Neuronal stem cell (in vitro differentiated cells): Measurements from ENCODE around the gene ZGRF1.

Source experiments
- DNase-seq: peaks from one replicate; pipeline ENCODE4 v3.0.0-alpha.2; 2013; ENCODE audit warnings: low spot score
- H2AFZ ChIP-seq: one replicate; pipeline ENCODE4 v1.6.1; 2013; ENCODE audit warnings: mild to moderate bottlenecking, low read length, inconsistent platforms
- H2AK5ac ChIP-seq: 2 replicates; pipeline ENCODE4 v1.6.1; 2013; ENCODE audit warnings: low read depth, mild to moderate bottlenecking, inconsistent platforms, low read length, moderate library complexity, mixed read lengths
- H2BK120ac ChIP-seq: 2 replicates; pipeline ENCODE4 v1.6.1; 2013; ENCODE audit warnings: low read depth, mild to moderate bottlenecking, inconsistent platforms, low read length, moderate library complexity, mixed read lengths
- H2BK12ac ChIP-seq: one replicate; pipeline ENCODE4 v1.6.1; 2013; ENCODE audit warnings: low read length, inconsistent platforms
- H2BK15ac ChIP-seq: 2 replicates; pipeline ENCODE4 v1.6.1; 2013; ENCODE audit warnings: mild to moderate bottlenecking, low read length, inconsistent platforms, mixed read lengths
- H2BK5ac ChIP-seq: one replicate; pipeline ENCODE4 v1.6.1; 2013; ENCODE audit warnings: inconsistent platforms, mild to moderate bottlenecking, low read length, moderate library complexity
- H3K14ac ChIP-seq: one replicate; pipeline ENCODE4 v1.6.1; 2013; ENCODE audit warnings: low read length, inconsistent platforms
- H3K18ac ChIP-seq: 2 replicates; pipeline ENCODE4 v1.6.1; 2013; ENCODE audit warnings: low read length, inconsistent platforms
- H3K23ac ChIP-seq: 2 replicates; pipeline ENCODE4 v1.6.1; 2013; ENCODE audit warnings: low read depth, mild to moderate bottlenecking, mixed read lengths, low read length, inconsistent platforms; ENCODE audit not compliant: poor library complexity
- H3K27ac ChIP-seq: replicated peaks from 3 replicates; pipeline ENCODE4 v1.5.1; 2013; ENCODE audit warnings: low read length, inconsistent platforms
- H3K27me3 ChIP-seq, 3 experiments: 2 replicates each; pipeline ENCODE4 v1.6.1; 2013; ENCODE audit warnings: low read length in 3 of 3, mild to moderate bottlenecking in 2 of 3, inconsistent platforms in 1 of 3, low read depth in 1 of 3, mixed read lengths in 1 of 3, moderate library complexity in 1 of 3; ENCODE audit not compliant: control insufficient read depth in 3 of 3, insufficient read depth in 3 of 3
- H3K36me3 ChIP-seq, 2 donors: replicated peaks in 1 of 2; 2 replicates each; pipeline ENCODE4 v1.6.1; 2013; ENCODE audit warnings: low read length in 2 of 2; ENCODE audit not compliant: control insufficient read depth in 2 of 2, insufficient read depth in 2 of 2
- H3K4ac ChIP-seq: 2 replicates; pipeline ENCODE4 v1.6.1; 2013; ENCODE audit warnings: inconsistent platforms, mild to moderate bottlenecking, low read length, moderate library complexity
- H3K4me1 ChIP-seq, 2 donors: 1 replicate in 1 of 2; 2 replicates in 1 of 2; pipeline ENCODE4 v1.6.1; 2013; ENCODE audit warnings: low read length in 2 of 2, low read depth in 1 of 2; ENCODE audit not compliant: control insufficient read depth in 2 of 2, insufficient read depth in 1 of 2
- H3K4me2 ChIP-seq: one replicate; pipeline ENCODE4 v1.6.1; 2013; ENCODE audit warnings: mild to moderate bottlenecking, low read length, inconsistent platforms; ENCODE audit not compliant: insufficient read depth, poor library complexity, severe bottlenecking
- H3K4me3 ChIP-seq, 2 donors: 2 replicates each; pipeline ENCODE4 v1.5.1; 2013; ENCODE audit warnings: low read length in 2 of 2, mild to moderate bottlenecking in 2 of 2, inconsistent platforms in 1 of 2, moderate library complexity in 1 of 2
- H3K79me1 ChIP-seq: one replicate; pipeline ENCODE4 v1.6.1; 2013; ENCODE audit warnings: low read depth, mild to moderate bottlenecking, inconsistent platforms, low read length, moderate library complexity
- H3K9ac ChIP-seq: one replicate; pipeline ENCODE4 v1.6.1; 2013; ENCODE audit warnings: mild to moderate bottlenecking, low read depth, low read length, inconsistent platforms; ENCODE audit not compliant: poor library complexity
- H3K9me3 ChIP-seq, 2 donors: replicated peaks in 1 of 2; 2 replicates each; pipeline versions ENCODE3 to v1.6.1; 2013; ENCODE audit warnings: low read length in 2 of 2, mild to moderate bottlenecking in 2 of 2, inconsistent platforms in 1 of 2, low read depth in 1 of 2, mixed read lengths in 1 of 2, moderate library complexity in 1 of 2; ENCODE audit not compliant: control insufficient read depth in 2 of 2, insufficient read depth in 1 of 2
- H4K8ac ChIP-seq: one replicate; pipeline ENCODE4 v1.6.1; 2013; ENCODE audit warnings: low read depth, mild to moderate bottlenecking, inconsistent platforms, low read length, moderate library complexity
- H4K91ac ChIP-seq: one replicate; pipeline ENCODE4 v1.6.1; 2013; ENCODE audit warnings: low read length, low read depth, mild to moderate bottlenecking, inconsistent platforms; ENCODE audit not compliant: poor library complexity
- WGBS, 2 donors: extraction: QIAGEN DNeasy Blood & Tissue Kit; methylation state at CpG; one replicate each; pipeline ENCODE4 v1.1.7; 2013; ENCODE audit warnings: missing lambda C conversion rate in 2 of 2, mixed read lengths in 1 of 2; ENCODE audit not compliant: insufficient read length in 2 of 2, insufficient replicate concordance in 1 of 2; ENCODE audit errors: extremely low coverage in 2 of 2; 5-methylcytosine and 5-hydroxymethylcytosine counted together

ZGRF1 gene

DNA sequence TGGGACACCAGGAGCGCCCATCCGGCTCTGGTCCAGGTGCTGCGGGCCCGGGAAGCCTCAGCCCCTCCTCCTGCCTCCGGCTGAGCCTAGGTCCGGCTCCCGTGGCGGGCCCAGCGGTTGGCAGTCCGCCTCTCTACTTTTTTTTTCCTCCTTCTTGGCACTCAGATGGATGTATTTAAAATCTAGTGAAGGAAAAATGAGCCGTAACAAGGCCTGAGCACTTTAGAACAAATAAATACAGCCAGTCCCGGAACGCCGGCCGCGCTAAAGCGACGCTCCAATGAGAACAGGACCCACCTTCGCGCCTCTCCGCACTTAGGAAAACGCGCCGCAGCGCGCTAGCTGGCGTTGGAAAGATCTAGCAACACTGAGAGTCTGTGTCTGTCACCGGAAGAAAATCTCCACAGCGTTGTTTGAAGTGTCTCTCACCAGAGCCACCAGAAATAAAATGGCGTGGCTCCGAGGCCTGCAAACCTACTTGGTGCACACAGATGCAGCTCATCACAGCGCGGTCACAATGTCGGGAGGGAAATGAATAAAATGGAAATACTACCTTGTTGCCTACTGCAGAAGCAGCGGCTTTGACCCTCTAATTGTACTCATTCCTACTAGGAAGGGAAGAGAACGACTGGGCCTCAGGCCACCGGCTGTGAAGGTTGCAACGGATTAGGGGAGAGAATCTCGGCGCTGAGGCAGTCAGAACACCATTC, 125.5 kb downstream of the ZGRF1 start:
- H3K27me3 ChIP-seq: peaks cover 28 to 94% (median 72%) of the 10 kb centered on the region in 3 experiments
- peak overlapping the region; percentile 75 for H2BK12ac ChIP-seq
- H3K36me3 ChIP-seq: no peaks in the 10 kb centered on the region
- peak overlapping the region in 1 of 2 donors; percentile 10 for H3K4me3 ChIP-seq
- no peak overlapping the region for H3K27ac ChIP-seq
- no peak overlapping the region for H3K4ac ChIP-seq
- no peak overlapping the region for H3K23ac ChIP-seq
- WGBS, 2 donors: no CpG with 5 or more reads among the region's 40 CpGs
- H3K9ac ChIP-seq: no peak overlapping the region
- no peak overlapping the region for H2BK5ac ChIP-seq
- no peak overlapping the region for H4K8ac ChIP-seq
- H3K79me1 ChIP-seq: no peaks in the 10 kb centered on the region
- H3K18ac ChIP-seq: peak overlapping the region; percentile 85
- H2AFZ ChIP-seq: peak overlapping the region; percentile 64
- H3K4me1 ChIP-seq: peaks cover 33 to 35% of the 10 kb centered on the region in 2 donors
- peak overlapping the region; percentile 70 for H2AK5ac ChIP-seq
- H2BK15ac ChIP-seq: peak overlapping the region; percentile 54
- H3K14ac ChIP-seq: no peak overlapping the region
- no peak overlapping the region for H2BK120ac ChIP-seq
- DNase-seq: peak; percentile 48
- H4K91ac ChIP-seq: no peak overlapping the region
- H3K9me3 ChIP-seq: peaks cover 0 to 9% of the 10 kb centered on the region in 2 donors
- H3K4me2 ChIP-seq: peak overlapping the region; percentile 93

DNA sequence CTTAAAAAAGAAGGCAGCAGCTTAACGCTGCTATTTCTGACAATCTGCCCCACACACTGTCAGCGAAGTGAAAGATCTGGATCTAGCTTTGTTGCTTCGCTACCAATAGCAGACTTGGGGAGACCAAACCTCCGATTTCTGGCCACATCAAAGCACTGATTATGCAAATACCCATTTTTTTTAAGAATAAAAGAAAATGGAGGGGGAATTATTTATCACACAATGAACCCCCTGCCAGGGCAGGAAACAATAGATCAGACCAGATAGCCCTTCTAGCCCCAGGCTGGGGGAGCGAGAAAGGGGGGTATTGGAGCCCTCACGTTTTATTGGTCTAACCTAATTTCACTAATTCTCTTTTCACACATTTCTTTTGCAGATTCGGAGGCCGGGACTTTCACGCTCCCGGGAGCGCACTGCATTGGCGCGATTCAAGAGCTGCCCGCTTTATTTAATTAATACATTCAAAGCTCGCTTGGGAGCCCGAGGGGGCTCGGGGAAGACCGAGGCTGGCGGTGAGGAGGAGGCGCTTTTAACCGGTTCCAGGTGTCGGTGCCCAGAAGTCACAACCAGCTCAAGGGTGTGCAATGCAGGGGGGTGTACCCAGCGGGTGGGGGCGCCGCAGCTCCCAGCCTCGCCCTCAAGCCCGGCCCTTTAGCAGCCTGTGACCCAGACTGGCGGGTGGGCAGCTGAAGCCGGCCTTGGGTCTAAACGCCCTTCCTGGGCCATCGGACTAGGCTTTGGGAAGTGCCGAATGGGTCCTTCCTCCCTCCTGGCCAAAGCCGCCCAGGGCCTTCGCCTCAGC, 126.2 kb downstream of the ZGRF1 start:
- Histone ChIP-seq H3K9ac (no peak overlapping the region), H2BK5ac (no peak overlapping the region), H2BK12ac (peak overlapping the region; percentile 75), H3K27me3 (peaks cover 25 to 95% (median 67%) of the 10 kb centered on the region in 3 experiments), H3K4ac (no peak overlapping the region), H3K36me3 (no peaks in the 10 kb centered on the region), H3K4me3 (peak overlapping the region in 1 of 2 donors; percentile 10), H4K8ac (no peak overlapping the region), H2AFZ (peak overlapping the region; percentile 64), H3K4me1 (peaks cover 31 to 32% of the 10 kb centered on the region in 2 donors), H3K79me1 (no peaks in the 10 kb centered on the region), H2BK120ac (no peak overlapping the region), H3K9me3 (peaks cover 0 to 9% of the 10 kb centered on the region in 2 donors), H4K91ac (no peak overlapping the region), H2AK5ac (peak overlapping the region; percentile 70), H3K4me2 (peak overlapping the region; percentile 93), H3K23ac (no peak overlapping the region), H3K18ac (peak overlapping the region; percentile 85), H2BK15ac (peak overlapping the region; percentile 54), H3K14ac (no peak overlapping the region), H3K27ac (no peak overlapping the region)
- no peak for DNase-seq
- no CpG with 5 or more reads among the region's 34 CpGs for whole genome bisulfite sequencing, 2 donors

DNA sequence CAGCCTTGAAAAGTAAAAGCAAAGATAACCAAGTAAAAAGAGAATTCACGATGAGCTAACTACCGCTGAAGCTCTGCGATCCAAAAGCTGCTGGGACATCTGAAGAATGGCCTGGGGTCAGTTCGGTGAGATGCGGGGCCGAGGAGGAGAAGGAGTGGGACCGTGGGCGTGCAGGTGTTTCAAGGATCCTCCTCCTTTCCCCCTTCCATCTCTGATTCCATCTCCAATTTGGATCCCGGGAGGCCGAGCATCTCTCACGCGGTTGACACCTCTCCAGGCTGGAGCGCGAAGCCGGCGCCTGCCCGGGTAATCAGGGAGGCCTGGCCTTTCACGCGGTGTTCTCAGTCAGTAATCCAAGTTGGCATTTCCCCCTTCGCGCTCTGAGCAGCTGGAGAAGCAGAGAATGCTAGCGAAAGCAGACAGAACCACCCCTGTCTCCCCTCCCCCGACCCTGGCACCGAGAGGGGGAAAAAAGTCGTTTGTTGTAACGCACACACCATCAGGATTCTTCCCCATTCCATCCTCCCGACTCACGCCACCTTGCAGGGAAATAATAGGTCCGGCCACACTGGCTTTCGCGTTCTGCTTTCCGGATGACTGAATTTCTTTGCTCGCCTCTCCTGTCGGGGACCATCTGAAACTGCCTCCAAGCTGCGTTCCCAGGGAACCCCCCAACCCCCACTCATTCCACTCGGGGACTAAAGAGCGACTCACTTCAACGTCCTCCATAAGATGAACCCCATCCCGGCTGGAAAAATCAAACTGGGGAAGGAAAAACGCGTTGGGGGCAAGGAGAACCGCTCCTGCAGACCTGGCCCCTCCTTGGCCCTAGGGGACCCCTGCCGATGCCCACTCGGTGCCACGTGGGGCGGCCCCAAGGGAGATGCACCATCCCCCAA, 127.2 kb downstream of the ZGRF1 start:
- WGBS, 2 donors: no CpG with 5 or more reads among the region's 46 CpGs
- Histone ChIP-seq H3K4me3 (no peak overlapping the region), H2BK12ac (no peak overlapping the region), H4K91ac (no peak overlapping the region), H3K27me3 (peaks cover 17 to 93% (median 57%) of the 10 kb centered on the region in 3 experiments), H3K36me3 (no peaks in the 10 kb centered on the region), H4K8ac (no peak overlapping the region), H3K4ac (no peak overlapping the region), H2BK15ac (peak overlapping the region; percentile 30), H3K9ac (no peak overlapping the region), H3K4me1 (peaks cover 25 to 28% of the 10 kb centered on the region in 2 donors), H3K27ac (no peak overlapping the region), H3K18ac (peak overlapping the region; percentile 65), H3K4me2 (peak overlapping the region; percentile 93), H2AK5ac (no peak overlapping the region), H3K23ac (no peak overlapping the region), H3K14ac (no peak overlapping the region), H2BK5ac (no peak overlapping the region), H2AFZ (peak overlapping the region; percentile 63), H3K79me1 (no peaks in the 10 kb centered on the region), H2BK120ac (peak overlapping the region; percentile 84), H3K9me3 (peaks cover 0 to 9% of the 10 kb centered on the region in 2 donors)
- DNase-seq: peak; percentile 45
